Prostate gland (tissue), 2 donors: ENCODE data around the gene GPR142. TPM values are rescaled to one million over a fixed set of nuclear protein-coding genes. Genes with fewer than 3 reads are reported as not detected.

ENCODE experiments used
- DNase-seq: peaks from one replicate; pipeline ENCODE4 v3.0.0-alpha.2; 2019; ENCODE audit warnings: low spot score
- H3K27ac ChIP-seq, 2 donors: fragments of 200-600 bp; sonication (generic); 2 replicates each; pipeline ENCODE4 v1.5.1; 2017 to 2019
- H3K27me3 ChIP-seq: fragments of 200-600 bp; sonication (generic); replicated peaks from 2 replicates; pipeline ENCODE4 v1.5.1; 2019; ENCODE audit not compliant: insufficient read depth
- H3K36me3 ChIP-seq, 2 donors: fragments of 200-600 bp; sonication (generic); 1 replicate in 1 of 2; 2 replicates in 1 of 2; pipeline versions ENCODE4 v1.5.1 to v1.8.1; 2017 to 2019
- H3K4me1 ChIP-seq: fragments of 200-600 bp; sonication (generic); replicated peaks from 2 replicates; pipeline ENCODE4 v1.5.1; 2019
- H3K4me3 ChIP-seq, 2 donors: fragments of 200-600 bp; sonication (generic); 2 replicates each; pipeline ENCODE4 v1.5.1; 2017 to 2019
- H3K9me3 ChIP-seq: fragments of 200-600 bp; sonication (generic); 2 replicates; pipeline ENCODE4 v1.5.1; 2017
- CTCF ChIP-seq, 4 experiments: fragments of 200-600 bp in 2 of 4; fragments of 450-650 bp in 2 of 4; sonication (generic) in 2 of 4; IDR thresholded peaks; 1 replicate in 3 of 4; 2 replicates in 1 of 4; pipeline ENCODE4 v1.5.1; 2016 to 2019; ENCODE audit warnings: antibody characterized with exemption in 4 of 4, mild to moderate bottlenecking in 2 of 4, moderate library complexity in 2 of 4
- POLR2A ChIP-seq: fragments of 450-650 bp; IDR thresholded peaks from one replicate; pipeline ENCODE4 v1.6.1; 2016; ENCODE audit warnings: antibody characterized with exemption, mild to moderate bottlenecking
- POLR2AphosphoS5 ChIP-seq: sonication (generic); formaldehyde crosslinking; IDR thresholded peaks from one replicate; pipeline ENCODE4 v1.6.1; 2017; ENCODE audit warnings: antibody characterized with exemption
- WGBS: methylation state at CpG from one replicate; pipeline ENCODE4 v1.1.5; 2018; 5-methylcytosine and 5-hydroxymethylcytosine counted together
- intact Hi-C: fragments of 100-400 bp; cut with DNase I; formaldehyde crosslinking; loops from one replicate; pipeline ENCODE4 v1.14.2; 2022
- total RNA-seq, 2 donors: library from RNA; depleted of rRNA; stranded (reverse); fragments of >200 nt; gene quantifications; one replicate each; pipeline ENCODE4 v1.1.0, GENCODE V29; 2016

The GPR142 gene
- total RNA-seq, 2 donors from 2014 or later = 3.6 TPM; not detected in 1

- no peaks in the 10 kb centered on the region for H3K27me3 ChIP-seq
- H3K4me1 ChIP-seq = no peaks in the 10 kb centered on the region
- H3K27ac ChIP-seq = peak overlapping the region in 1 of 2 donors; percentile 40
- TF ChIP-seq POLR2A = no peak
- no peak for TF ChIP-seq CTCF (IDR thresholded peaks at IDR 0.05)
- no peak for TF ChIP-seq POLR2AphosphoS5
- H3K9me3 ChIP-seq = no peaks in the 10 kb centered on the region
- WGBS = 89% methylated on average over 12 of the region's 12 CpGs
- no peaks in the 10 kb centered on the region for H3K36me3 ChIP-seq
- intact Hi-C loops = no loop called here
- DNase-seq = no peak
- no peak overlapping the region for H3K4me3 ChIP-seq
Observed at GRCh38 chr17:74394275-74394950, 27.1 kb downstream of the GPR142 start.

GRCh38 chr17:74394977-74395376 lies 27.7 kb downstream of the GPR142 start:
- no peaks in the 10 kb centered on the region for H3K36me3 ChIP-seq
- no peaks in the 10 kb centered on the region for H3K27me3 ChIP-seq
- H3K9me3 ChIP-seq = no peaks in the 10 kb centered on the region
- intact Hi-C loops = no loop called here
- H3K4me1 ChIP-seq = no peaks in the 10 kb centered on the region
- H3K27ac ChIP-seq = peak overlapping the region in 1 of 2 donors; percentile 40
- WGBS = 49% methylated on average over 6 of the region's 7 CpGs
- no peak overlapping the region for H3K4me3 ChIP-seq
- peak; percentile 51 for DNase-seq
- TF ChIP-seq POLR2A = peak; percentile 40
- peak; percentile 33 for TF ChIP-seq POLR2AphosphoS5
- no peak for TF ChIP-seq CTCF (IDR thresholded peaks at IDR 0.05)

GRCh38 chr17:74396567-74396966 lies 29.3 kb downstream of the GPR142 start:
- no peaks in the 10 kb centered on the region for H3K36me3 ChIP-seq
- no peak overlapping the region for H3K27ac ChIP-seq
- H3K4me3 ChIP-seq = no peak overlapping the region
- 92% methylated on average over 4 of the region's 4 CpGs for WGBS
- H3K27me3 ChIP-seq = no peaks in the 10 kb centered on the region
- TF ChIP-seq POLR2A = no peak
- no peak for TF ChIP-seq POLR2AphosphoS5
- H3K4me1 ChIP-seq = no peaks in the 10 kb centered on the region
- intact Hi-C loops = no loop called here
- DNase-seq = no peak
- no peaks in the 10 kb centered on the region for H3K9me3 ChIP-seq

GRCh38 chr17:74402048-74402447 lies 34.7 kb downstream of the GPR142 start:
- no peak for TF ChIP-seq CTCF (IDR thresholded peaks at IDR 0.05)
- TF ChIP-seq POLR2A = no peak
- TF ChIP-seq POLR2AphosphoS5 = no peak
- intact Hi-C loops = no loop called here
- no peaks in the 10 kb centered on the region for H3K36me3 ChIP-seq
- no peak overlapping the region for H3K4me3 ChIP-seq
- DNase-seq = no peak
- no peak overlapping the region for H3K27ac ChIP-seq
- WGBS = 82% methylated on average over 7 of the region's 7 CpGs
- H3K27me3 ChIP-seq = no peaks in the 10 kb centered on the region
- no peaks in the 10 kb centered on the region for H3K4me1 ChIP-seq
- H3K9me3 ChIP-seq = no peaks in the 10 kb centered on the region

GRCh38 chr17:74403512-74404137 lies 36.3 kb downstream of the GPR142 start:
- Histone ChIP-seq H3K36me3 (no peaks in the 10 kb centered on the region), H3K4me1 (no peaks in the 10 kb centered on the region), H3K9me3 (no peaks in the 10 kb centered on the region), H3K27me3 (no peaks in the 10 kb centered on the region), H3K4me3 (no peak overlapping the region), H3K27ac (no peak overlapping the region)
- no peak for TF ChIP-seq POLR2AphosphoS5
- no peak for TF ChIP-seq POLR2A
- TF ChIP-seq CTCF (IDR thresholded peaks at IDR 0.05) = no peak
- 83% methylated on average over 12 of the region's 12 CpGs for WGBS
- intact Hi-C loops = no loop called here
- DNase-seq = no peak
